ENCODE measurements around the gene SEC16B.

SEC16B gene

GRCh38 chr1:177923441-177923840 is 46.4 kb downstream of the SEC16B start:
- POLR2A ChIA-PET: no interaction called here

GRCh38 chr1:177922209-177922608 is 47.6 kb downstream of the SEC16B start:
- no peak for TF ChIP-seq ZNF707 (tag by site-specific recombination; IDR thresholded peaks at IDR 0.05)
- TF ChIP-seq GLI4 (tag by site-specific recombination; IDR thresholded peaks at IDR 0.05): no peak
- TF ChIP-seq ZNF768 (tag by site-specific recombination; IDR thresholded peaks at IDR 0.05): no peak
- TF ChIP-seq KLF16 (tag by site-specific recombination; IDR thresholded peaks at IDR 0.05): no peak
- CTCF ChIA-PET: interaction anchor here (1.4 kb wide), 1 partner anchor 24 kb away, joined by 3 read pairs; no protein-coding TSS in a partner anchor
- H3K4me1 ChIP-seq (ENCODE audit: control insufficient read depth, insufficient read depth, low read length): no peaks in the 10 kb centered on the region
- no peak overlapping the region for H3K4me3 ChIP-seq (ENCODE audit: low read depth, low read length)
- no peak overlapping the region for H3K27ac ChIP-seq (ENCODE audit: extremely low read depth, low read depth, low read length)
- H3K9me3 ChIP-seq (ENCODE audit: control insufficient read depth, insufficient read depth, low read depth, low read length): no peaks in the 10 kb centered on the region
- no peaks in the 10 kb centered on the region for H3K36me3 ChIP-seq (ENCODE audit: control insufficient read depth in 2 of 2, insufficient read depth in 1 of 2, low read length in 2 of 2)
- POLR2A ChIA-PET: no interaction called here

More at GRCh38 chr1:177923441-177923840, 46.4 kb downstream of the SEC16B start:
- CTCF ChIA-PET: no interaction called here
- H3K27ac ChIP-seq (ENCODE audit: extremely low read depth, low read depth, low read length): no peak overlapping the region
- TF ChIP-seq SCRT1 (tag by site-specific recombination; IDR thresholded peaks at IDR 0.05; ENCODE audit: borderline replicate concordance): no peak
- no peak for TF ChIP-seq BCL11A (tag by site-specific recombination; IDR thresholded peaks at IDR 0.05; ENCODE audit: low read depth)
- TF ChIP-seq ZFP41 (tag by site-specific recombination; IDR thresholded peaks at IDR 0.05; ENCODE audit: borderline replicate concordance): no peak
- TF ChIP-seq ZNF664 (tag by site-specific recombination; IDR thresholded peaks at IDR 0.05): no peak
- TF ChIP-seq ATF2 (tag by site-specific recombination; IDR thresholded peaks at IDR 0.05; ENCODE audit: low read depth): no peak
- TF ChIP-seq ZNF10 (tag by site-specific recombination; IDR thresholded peaks at IDR 0.05): no peak
- no peak for TF ChIP-seq ZNF677 (tag by site-specific recombination; IDR thresholded peaks at IDR 0.05)
- TF ChIP-seq ZNF629 (tag by site-specific recombination; IDR thresholded peaks at IDR 0.05): no peak
- TF ChIP-seq ZNF530 (tag by site-specific recombination; IDR thresholded peaks at IDR 0.05; ENCODE audit: low read depth): no peak
- no peak for TF ChIP-seq BCL11B (tag by site-specific recombination; IDR thresholded peaks at IDR 0.05; ENCODE audit: low read depth)
- no peak for TF ChIP-seq MEIS1 (CRISPR knock-in tag; IDR thresholded peaks at IDR 0.05; ENCODE audit: borderline replicate concordance)
- TF ChIP-seq ZNF174 (tag by site-specific recombination; IDR thresholded peaks at IDR 0.05): no peak
- no peak for TF ChIP-seq YY2 (tag by site-specific recombination; IDR thresholded peaks at IDR 0.05)
- TF ChIP-seq ZNF324 (tag by site-specific recombination; IDR thresholded peaks at IDR 0.05): no peak
- no peak for TF ChIP-seq ZNF76 (tag by site-specific recombination; IDR thresholded peaks at IDR 0.05; ENCODE audit: borderline replicate concordance, low read depth)
- no peak overlapping the region for H3K4me3 ChIP-seq (ENCODE audit: low read depth, low read length)
- no peaks in the 10 kb centered on the region for H3K36me3 ChIP-seq (ENCODE audit: control insufficient read depth in 2 of 2, insufficient read depth in 1 of 2, low read length in 2 of 2)
- no peaks in the 10 kb centered on the region for H3K4me1 ChIP-seq (ENCODE audit: control insufficient read depth, insufficient read depth, low read length)
- no peaks in the 10 kb centered on the region for H3K9me3 ChIP-seq (ENCODE audit: control insufficient read depth, insufficient read depth, low read depth, low read length)

DNA sequence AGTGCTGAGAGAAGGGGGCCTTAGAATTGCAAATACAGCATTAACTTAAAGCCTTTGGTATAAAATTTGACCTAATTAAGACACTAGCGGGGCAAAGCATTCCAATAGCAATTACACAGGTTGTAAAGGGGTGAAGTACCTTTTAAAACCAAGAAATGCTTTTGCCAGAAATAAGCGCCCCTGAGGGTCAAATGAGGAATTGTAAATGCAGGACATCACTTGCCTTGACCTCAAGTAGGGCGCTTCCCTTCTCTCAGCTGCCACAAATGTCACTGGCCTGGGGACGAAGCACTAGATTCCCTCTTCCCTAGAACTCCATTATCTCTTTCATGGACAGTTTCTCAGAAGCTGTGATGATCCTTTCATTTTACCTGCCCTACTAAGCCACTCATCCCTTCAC is 48.3 kb downstream of the SEC16B start:
- Histone ChIP-seq H3K9me3 (ENCODE audit: control insufficient read depth, insufficient read depth, low read depth, low read length) (no peaks in the 10 kb centered on the region), H3K36me3 (ENCODE audit: control insufficient read depth in 2 of 2, insufficient read depth in 1 of 2, low read length in 2 of 2) (no peaks in the 10 kb centered on the region), H3K4me1 (ENCODE audit: control insufficient read depth, insufficient read depth, low read length) (no peaks in the 10 kb centered on the region), H3K4me3 (ENCODE audit: low read depth, low read length) (no peak overlapping the region), H3K27ac (ENCODE audit: extremely low read depth, low read depth, low read length) (no peak overlapping the region)
- ChIA-PET POLR2A (no interaction called here), CTCF (interaction anchor here (1.4 kb wide), 1 partner anchor 24 kb away, joined by 3 read pairs; no protein-coding TSS in a partner anchor)
- no peak for TF ChIP-seq ZNF488 (tag by site-specific recombination; IDR thresholded peaks at IDR 0.05)

Data from HEK293 (cell line).